Stimulated activated CD8-positive, alpha-beta memory T cell treated with anti-CD3 and anti-CD28 coated beads, Interleukin-7, amount 100 ng/mL, for 48 hours (primary cell): ENCODE results near the gene PPM1A.

Source experiments
- DNase-seq, 2 donors: peaks; one replicate each; pipeline ENCODE4 v3.0.0-alpha.2; 2020; ENCODE audit warnings: low read depth in 1 of 2; ENCODE audit errors: extremely low read depth in 1 of 2

PPM1A gene

DNA sequence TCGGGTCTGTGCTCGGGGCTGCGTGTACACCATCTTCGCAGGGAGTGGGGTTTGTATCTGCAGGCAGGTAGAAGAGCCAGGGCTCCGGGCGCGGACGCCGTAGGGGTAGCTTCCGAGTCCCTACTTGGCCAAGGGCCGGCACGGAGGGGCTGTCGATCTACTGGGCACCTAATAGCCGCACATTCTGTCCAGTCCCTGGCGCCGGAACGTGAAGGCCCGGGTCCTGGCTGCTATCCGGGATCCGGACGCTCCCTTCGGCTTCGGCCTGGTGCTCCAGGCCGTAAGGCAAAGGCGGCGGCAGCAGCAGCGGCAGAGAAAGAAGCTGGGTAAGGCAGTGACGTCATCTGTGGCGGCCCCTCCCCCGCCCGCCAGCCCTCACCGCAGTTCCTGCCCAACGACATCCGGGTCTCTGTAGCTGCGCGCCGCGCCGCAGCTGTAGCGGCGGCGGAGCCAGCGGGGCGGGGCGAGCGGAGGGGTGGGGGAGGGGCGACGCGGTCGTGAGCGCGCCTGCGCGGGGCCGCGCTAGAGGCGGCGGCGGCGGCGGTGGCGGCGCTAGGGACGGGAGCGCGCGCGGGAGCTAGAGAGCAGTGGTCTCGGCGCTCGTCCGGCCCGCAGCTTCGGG is at the start of gene PPM1A:
Gene PPM1A (plus strand): TSS at position 525 of the 622 bp plus-strand sequence. CDS start 33,483 bp downstream, outside the sequence.
- DNase-seq, result peak; percentile 84 to 93

DNA sequence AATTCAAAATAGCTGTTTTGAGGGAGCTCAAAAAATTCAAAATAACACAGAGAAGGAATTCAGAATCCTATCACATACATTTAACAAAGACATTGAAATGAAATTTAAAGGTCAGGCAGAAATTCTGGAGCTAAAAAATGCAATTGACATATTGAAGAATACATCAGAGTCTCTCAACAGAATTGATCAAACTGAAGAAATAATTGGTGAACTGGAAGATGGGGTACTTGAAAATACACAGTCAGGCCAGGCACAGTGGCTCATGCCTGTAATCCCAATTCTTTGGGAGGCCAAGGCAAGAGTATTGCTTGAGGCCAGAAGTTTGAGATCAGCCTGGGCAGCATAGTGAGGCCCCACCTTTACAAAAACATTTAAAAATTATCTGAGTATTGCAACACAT is 49.7 kb upstream of the PPM1A start:
- no peak for DNase-seq

DNA sequence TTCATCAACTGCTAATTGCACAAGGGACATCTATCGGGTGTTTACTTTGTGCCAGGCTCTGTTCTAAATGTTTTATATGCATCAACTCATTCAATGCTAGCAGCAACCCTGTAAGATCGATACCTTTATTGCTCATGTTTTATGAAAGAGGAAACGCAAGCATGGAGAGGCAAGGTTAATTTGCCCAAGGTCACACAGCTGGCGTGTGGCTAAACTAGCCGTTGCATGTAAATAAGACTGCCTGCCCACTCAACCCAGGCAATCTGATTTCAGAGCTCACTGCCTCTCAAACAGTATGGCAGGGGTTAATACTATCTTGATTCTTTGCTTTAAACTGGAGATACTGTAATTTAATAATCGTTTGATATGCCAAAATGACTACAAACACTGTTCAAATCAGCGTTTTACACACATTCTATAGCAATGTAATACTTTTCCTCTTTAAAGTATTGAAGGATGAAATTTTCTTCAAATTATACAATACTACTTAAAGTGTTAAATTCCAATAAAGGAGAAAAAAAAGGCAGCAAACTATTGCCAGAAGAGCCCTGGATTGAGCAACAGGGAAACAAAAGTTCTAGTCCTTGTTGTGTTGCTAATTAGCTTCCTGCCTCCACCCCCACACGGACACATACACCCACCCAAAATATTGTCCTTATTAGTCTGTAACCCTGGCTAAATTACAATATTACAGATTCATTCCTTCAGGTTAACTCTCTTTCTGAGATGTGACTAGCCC is 44.7 kb upstream of the PPM1A start:
- DNase-seq, result no peak

DNA sequence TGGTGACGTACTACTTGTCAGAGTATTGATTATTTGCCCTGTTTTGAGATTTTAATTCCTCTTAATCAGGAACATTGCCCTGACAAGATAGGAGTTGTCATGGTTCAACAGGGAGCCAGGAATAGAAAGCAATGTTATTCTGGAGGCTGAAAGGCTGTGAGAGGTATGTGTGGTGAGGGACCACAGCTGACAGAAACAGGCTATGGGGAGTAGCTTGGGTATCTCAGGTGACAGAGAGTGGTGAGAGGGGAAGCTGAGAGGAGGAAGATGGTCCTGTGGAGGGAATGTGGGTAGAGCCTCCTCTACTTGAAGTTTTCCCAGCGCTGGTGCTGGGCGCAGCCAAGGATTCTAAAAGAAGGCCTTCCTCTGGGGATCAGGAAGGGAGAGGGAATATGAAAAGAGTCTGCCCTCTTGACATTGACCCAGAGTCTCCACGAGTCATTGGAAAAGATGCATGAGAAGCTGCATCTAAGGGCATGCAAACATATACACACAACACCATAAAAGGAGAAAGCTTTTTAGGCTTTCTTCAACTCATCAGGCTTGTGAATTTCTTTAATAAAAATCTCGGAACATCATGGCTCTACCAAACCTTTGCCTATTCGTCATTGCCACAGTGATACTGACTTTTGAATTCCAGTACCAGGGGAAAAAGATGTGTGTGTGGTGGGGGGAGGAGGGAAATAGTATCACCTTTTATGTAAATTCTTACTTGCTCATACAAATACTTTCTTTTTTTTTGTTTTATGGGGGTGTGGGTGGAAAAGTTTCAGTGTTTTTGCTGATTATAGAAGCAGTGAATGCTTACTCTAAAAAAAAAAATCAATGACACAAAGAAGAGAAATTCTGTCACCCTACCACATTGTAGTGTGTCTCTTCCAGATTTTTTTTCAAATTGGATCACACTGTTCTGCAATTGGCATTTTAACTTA is 43.9 kb upstream of the PPM1A start:
- no peak for DNase-seq

DNA sequence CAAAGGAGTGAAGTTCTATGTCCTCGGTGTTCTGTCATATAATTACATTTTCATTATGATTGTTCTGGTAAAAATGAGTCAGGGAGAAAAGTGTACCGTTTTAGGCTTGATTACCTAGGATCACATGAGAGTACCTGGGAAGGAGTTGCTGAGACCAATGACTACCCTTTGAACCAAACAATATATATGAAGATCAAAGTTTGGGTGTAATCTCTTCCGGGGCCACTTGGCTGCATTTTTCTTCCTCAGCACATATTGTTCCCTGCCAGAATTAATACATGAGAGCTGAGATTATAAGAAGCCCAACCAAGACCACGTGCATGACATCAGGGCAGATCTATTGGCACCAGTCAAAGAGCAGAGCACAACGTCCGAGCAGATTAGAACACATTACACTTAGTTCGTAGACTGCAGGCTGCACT is 42.8 kb upstream of the PPM1A start:
- DNase-seq, result no peak

DNA sequence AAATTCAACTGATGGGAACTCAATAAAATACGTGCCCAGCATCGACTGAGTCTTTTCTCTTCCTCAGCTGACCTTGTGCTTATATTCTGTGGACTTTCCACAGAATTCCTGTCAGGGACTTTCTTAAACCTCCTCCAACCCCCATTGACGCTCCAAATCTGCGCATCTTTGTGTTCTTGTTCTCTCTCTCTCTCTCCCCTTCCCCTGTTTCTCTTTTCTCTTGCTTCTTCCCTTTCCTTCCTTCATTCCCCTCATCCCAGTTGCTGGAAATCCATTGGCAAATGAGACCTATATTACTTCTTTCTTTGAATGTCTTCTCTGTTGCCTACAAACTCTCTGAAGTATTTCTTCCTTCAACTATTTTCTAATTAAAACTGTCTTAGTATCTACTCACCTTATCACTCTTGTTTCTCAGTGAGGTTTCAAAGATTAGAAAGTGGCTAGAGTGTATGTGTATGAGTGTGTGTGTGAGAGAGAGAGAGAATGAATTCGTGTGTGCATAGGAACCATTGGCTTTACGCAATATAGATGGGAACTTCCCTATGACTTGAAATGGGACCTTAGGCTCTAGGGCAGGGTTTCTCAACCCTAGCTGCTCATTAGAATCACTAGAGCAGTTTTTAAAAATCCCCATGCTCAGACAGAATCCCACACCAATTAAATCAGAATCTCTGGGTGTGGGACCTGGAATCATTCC is 42.0 kb upstream of the PPM1A start:
- no peak for DNase-seq

DNA sequence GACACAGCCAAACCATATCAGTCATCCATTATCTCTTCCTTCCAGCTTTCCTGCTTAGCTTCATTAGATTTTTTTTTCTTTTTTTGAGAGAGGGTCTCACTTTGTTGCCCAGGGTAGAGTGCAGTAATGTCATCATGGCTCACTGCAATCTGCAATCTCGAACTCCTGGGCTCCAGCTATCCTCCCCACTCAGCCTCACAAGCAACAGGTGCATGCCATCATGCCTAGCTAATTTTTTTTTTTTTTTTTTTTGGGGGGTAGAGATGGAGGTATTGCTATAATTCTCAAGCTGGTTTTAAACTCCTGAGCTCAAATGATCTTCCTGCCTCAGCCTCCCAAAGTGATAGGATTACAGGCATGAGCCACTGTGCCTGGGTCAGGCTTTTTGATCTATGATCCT is 38.3 kb upstream of the PPM1A start:
- no peak for DNase-seq

DNA sequence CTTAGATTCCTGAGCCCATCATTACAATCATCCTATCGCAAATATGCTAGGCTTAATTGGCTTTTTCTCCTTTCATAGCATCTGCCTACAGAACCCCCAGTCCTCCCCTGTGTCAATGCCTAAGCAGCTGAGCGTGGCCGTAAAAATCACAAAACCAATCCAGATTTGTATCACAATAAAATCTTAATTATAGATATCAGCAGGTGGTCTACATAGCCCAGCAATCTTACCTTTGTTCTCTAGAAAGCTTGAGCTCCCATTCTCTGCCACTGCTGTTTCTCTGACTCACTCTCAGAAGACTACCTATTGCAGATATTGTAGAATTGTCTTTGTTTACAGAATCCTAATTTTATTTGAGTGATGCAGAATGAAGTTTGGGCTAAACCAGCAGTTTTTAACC is 37.9 kb upstream of the PPM1A start:
- no peak for DNase-seq

DNA sequence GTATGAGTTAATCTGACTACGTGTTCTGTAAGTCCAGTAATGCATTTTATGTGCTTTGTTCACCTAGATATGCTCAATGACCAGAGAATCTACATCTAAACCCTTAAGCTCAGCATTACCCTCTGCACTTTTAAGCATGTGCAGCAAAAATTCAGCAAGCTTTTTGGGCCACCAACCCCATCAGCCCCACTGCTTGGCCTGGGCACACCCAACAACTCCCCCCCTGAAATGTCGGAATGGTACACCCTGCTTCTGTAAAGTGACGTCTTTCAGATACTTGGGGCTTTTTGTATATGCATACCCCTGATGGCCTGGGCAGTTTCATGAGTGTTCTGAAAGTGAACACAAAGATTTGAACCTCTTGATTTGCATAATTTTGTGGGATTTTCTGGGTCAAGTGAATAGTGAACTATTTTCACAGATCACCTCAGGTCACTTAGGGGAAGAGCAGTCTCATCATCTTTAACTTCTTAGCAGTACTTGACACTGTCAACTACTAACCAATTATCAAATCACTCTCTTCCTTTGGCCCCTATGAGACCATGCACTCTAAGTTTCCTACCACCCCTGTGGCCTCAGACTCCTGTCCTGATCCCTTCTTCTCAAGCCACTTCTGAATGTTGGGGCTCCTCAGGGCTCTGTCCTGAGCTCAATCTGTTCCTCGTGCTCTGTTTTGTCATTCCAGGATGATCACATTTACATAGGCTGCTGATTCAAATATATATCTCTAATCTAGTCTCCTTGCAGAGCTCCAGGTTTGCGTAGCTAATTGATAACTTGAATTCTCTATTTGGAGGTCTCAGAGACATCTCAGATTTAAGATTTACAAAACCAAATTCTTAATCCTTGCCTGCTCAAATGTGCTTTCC is 36.3 kb upstream of the PPM1A start:
- DNase-seq, result no peak

DNA sequence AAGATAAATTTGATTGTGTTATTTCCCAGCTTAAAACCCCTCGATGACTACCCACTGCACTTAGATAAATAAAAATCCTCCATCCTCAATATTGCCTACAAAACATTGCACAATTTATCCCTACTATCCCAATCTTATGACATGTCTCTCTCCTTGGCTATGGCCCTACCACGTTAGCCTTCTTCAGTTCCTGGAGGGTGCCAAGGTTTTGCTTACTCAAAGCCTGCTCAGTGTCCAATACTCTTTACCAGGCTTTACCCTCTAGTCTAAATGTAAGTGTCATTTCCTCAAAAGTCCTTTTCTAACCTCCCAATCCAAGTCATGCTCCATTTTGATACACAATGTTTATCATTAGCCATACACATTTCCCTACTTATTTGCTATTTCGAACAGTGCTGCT is 35.0 kb upstream of the PPM1A start:
- DNase-seq, result no peak

DNA sequence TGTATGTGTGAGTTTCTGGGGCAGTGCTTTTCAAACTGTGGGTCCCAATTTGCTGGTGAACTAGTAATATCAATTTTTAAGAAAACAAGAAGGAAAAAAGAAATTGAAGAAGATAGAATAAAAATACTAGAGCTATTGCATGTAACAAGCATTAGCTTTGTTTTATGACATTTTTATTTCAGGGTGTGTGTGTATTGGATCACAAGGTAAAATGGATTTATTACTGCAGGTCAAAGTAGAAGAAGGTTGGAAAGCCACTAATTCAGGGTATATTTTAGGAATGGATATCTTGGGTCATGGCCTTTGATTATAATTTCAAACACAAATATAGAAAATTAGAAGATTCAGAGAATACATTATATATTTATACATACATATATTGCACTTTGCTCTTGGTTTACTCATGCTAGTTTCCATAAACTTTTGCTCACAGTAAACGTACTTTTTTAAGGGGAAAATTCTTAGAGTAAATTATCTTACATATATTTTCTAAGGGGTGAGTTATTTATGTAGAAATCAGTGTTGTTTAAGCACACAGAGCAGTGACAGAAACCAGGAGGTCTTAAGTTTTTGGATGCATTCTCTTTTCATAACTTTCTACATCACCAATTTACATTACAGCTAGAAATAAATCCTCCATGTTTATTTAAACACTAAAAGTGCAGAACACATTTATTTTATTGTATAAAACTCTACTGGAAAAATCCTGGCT is 34.5 kb upstream of the PPM1A start:
- no peak for DNase-seq

DNA sequence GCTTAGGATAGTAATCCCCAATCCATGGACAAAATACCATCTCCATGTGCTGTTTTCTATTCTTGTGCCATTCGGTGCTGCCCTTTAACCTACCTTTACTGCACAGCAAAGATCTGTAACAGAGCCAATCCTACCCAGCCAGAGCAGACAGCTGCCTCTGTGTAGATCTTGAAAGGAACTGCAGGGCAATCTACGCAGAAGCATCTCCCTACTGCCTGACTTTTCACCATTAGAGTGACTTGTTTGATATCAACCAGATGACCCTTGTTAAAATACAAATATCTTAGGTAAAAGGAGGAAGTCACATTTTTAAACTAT is 33.9 kb upstream of the PPM1A start:
- no peak for DNase-seq

DNA sequence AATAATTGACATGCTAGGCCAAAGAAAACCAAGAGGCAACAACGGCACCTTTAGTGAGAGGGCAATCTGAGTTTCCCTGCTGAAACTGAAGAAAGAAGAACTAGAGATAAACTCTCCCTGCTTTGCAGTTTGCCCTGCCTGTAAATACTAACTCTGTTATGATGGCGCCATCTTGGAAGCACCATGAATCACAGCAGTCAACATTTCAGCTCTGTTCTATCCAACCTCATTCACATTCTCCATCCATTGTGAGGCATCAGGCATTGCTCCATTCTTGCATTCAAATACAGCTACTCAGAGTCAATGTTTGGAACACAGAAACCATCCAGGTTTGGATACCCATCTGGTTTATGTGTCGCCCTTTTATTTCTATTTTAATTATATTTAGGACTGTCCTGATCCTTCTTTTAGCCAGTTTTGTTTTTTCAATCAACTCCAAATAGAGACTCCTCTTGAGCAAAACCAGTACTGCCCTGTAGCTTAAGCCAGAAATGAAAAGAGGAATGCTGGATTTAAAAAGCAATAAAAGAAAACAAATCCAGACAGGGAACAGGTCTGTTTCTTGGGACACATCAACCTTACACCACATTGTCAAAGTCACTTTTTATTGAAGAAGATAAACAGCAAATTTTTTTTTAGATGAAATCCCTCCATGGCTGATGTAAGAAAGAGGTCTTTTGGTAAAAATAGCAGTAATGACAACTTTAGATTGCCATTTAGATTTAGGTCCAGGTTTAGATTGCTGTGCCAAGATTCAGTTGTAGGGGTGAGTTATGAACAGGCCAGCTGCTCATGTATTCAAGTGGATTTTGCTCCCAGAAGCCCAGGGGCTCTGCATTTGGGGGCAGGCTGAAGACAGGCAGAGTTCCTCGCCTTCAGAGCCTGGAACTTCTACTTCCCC is 33.3 kb upstream of the PPM1A start:
- DNase-seq, result no peak

DNA sequence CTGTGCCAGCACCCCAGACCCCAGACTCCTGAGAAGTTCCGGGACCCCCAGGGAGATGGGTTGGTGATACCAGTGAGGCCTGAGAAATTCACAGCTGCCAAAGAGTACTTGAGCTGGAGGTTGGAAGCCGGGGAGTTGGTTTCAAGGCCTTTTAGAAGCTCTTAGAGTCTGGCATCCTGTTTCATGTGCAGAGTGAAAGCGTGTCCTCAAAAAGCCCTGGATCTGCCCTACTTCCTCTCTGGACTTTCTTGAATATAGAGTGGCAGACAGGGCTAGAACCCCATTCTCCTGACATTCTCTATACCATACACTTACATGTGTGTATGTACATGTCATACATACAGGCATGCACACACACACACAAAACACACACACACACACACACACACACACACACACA is 31.3 kb upstream of the PPM1A start:
- DNase-seq, result no peak

DNA sequence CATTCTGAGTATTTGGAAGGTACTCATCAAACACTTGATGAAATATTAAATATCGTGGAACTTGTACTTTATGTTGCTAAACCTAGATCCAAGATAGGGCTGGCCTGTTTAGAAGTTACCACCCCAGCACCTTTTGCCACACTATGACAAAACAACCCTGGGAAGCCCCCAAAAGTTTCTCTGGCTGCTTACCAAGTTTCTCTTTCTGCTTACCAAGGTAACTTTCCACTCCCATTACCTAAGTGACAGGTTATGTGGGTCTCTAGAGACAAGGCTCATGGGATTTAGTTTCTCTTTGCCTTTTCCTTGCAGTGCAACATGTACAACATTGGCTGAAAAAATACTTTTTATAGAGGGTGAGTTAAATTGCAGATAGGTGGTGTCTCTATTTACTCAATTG is 28.9 kb upstream of the PPM1A start:
- DNase-seq, result no peak

DNA sequence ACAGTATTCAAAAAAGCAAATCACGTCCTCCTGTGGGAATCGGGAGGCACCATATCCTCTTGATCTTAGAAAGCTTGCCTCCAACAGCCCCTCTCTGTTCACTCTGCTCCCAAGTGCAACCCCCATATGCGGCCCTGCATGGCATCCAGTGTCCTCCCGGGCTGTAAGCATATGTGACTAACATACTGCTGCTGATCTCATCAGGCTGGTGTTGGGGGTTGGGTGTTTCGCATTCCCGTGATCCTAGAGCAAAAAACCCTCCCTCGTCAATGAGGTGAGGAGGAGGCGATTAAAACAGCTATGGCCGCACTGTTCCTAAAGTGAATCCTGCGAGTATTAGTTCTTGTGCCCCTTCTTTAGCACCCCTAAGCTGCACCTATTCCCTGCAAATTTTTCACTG is 28.1 kb upstream of the PPM1A start:
- no peak for DNase-seq

DNA sequence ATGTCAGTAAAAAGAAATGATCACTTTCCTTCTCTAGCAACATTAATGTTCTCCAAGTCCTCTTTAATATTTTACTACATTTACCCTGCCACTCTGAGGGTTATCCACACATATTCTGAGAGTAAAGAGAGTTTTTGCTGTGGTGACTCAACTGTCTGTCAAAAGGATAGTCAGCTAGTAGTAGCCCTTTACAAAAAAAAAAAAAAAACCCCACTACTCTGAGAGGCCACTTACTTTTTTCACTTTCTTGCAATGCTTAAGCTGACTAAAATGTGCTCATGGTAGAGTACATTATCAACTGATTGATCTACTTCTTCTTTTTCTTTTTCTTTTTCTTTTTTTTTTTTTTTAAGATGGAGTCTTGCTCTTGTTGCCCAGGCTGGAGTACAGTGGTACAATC is 27.6 kb upstream of the PPM1A start:
- DNase-seq, result no peak

DNA sequence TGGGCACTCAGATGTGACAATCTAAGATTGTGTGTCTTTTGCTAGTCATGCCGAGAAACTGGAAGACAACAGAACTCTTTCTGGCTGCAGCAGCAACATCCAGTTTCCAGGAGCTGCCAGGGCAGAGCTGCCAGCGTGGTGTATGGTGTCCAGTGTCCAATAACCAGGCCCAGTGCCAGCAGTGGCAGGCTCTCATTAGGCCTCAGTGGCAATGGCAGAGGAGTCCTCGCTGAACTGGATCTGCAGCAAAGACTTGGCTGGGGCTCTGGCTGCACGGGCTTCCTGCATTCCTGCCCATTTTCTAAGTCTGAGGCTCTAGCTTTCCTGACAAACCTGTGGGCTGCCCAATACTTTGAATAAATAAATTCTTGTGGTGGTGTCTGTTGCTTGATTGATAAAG is 26.2 kb upstream of the PPM1A start:
- DNase-seq, result no peak

DNA sequence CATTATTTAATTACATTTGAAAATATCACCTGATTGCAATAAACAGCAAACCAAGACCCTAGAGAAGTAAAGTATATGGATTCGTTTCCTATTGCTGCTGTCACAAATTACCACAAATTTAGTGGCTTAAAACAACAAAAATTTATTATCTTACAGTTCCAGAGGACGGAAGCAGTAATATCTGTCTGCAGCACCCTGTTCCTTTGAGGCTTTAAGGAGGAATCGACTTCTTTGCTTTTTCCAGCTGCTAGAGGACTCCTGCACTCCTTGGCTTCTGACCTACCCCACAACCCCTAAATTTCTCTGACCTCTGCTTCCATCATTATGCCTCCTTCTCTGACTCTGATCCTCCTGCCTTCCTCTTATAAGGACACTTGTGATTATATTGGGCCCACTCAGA is 23.8 kb upstream of the PPM1A start:
- no peak for DNase-seq
